Lower leg skin (tissue), 4 donors: Measurements from ENCODE around the gene ZFAND5. TPM values are rescaled to one million over a fixed set of nuclear protein-coding genes. Genes with fewer than 3 reads are reported as not detected.

ENCODE experiments used
- DNase-seq, 2 donors: peaks; one replicate each; pipeline ENCODE4 v3.0.0-alpha.2; 2019; ENCODE audit warnings: low spot score in 2 of 2
- H3K4me3 ChIP-seq: fragments of 200-600 bp; sonication (generic); 2 replicates; pipeline ENCODE4 v1.5.1; 2017; ENCODE audit warnings: mild to moderate bottlenecking, low read depth; ENCODE audit not compliant: poor library complexity, severe bottlenecking
- CTCF ChIP-seq, 3 donors: fragments of 450-650 bp; IDR thresholded peaks; one replicate each; pipeline ENCODE4 v1.5.1; 2016; ENCODE audit warnings: antibody characterized with exemption in 3 of 3, mild to moderate bottlenecking in 3 of 3, moderate library complexity in 2 of 3
- POLR2A ChIP-seq, 2 donors: fragments of 450-650 bp; IDR thresholded peaks; one replicate each; pipeline ENCODE4 v1.6.1; 2016 to 2017; ENCODE audit warnings: antibody characterized with exemption in 2 of 2, mild to moderate bottlenecking in 1 of 2, moderate library complexity in 1 of 2
- WGBS, 2 donors: methylation state at CpG; one replicate each; pipeline ENCODE4 v1.1.5; 2018; 5-methylcytosine and 5-hydroxymethylcytosine counted together
- intact Hi-C: fragments of 100-400 bp; cut with DNase I; formaldehyde crosslinking; loops from one replicate; pipeline ENCODE4 v1.15.0; 2023; ENCODE audit warnings: low total_unique reads
- total RNA-seq, 4 donors: library from RNA; depleted of rRNA; stranded (reverse); fragments of >200 nt; gene quantifications; one replicate each; pipeline ENCODE4 v1.1.0, GENCODE V29; 2016

Gene ZFAND5
- total RNA-seq, 4 donors from 2014 or later, result 99.6 to 305 (median 127) TPM

DNA sequence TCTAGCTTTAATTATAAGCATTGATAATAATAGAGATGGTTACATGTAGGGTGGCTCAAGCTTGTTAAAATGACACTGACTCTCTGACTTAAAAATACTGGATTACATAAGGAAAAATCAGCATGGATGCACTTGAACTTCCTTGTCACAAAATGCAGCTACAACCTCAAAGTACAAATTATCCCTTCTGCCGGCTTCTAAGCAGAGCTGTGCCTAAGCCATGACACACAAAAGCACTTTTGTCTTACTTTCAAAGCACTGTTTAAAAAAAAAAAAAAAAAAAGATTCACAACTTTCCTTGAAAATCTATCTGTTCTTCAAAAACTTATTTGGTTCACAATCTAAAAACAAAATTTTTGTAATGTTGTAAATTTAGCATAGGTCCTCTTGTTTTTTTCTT, 36.4 kb upstream of the ZFAND5 start:
- no peak overlapping the region for H3K4me3 ChIP-seq
- DNase-seq, result no peak
- intact Hi-C loops, result no loop called here
- WGBS, 2 donors, result 71 to 76% methylated on average over 1 of the region's 1 CpG
- TF ChIP-seq POLR2A (IDR thresholded peaks at IDR 0.05) (no peak), CTCF (IDR thresholded peaks at IDR 0.05) (no peak)

- WGBS, 2 donors, result 86 to 95% methylated on average over 2 of the region's 2 CpGs
- DNase-seq, result no peak
- intact Hi-C loops, result no loop called here
- TF ChIP-seq CTCF (IDR thresholded peaks at IDR 0.05), result no peak
- no peak for TF ChIP-seq POLR2A (IDR thresholded peaks at IDR 0.05)
- no peak overlapping the region for H3K4me3 ChIP-seq
These were observed 35.9 kb upstream of the ZFAND5 start for GRCh38 chr9:72400866-72401265.

DNA sequence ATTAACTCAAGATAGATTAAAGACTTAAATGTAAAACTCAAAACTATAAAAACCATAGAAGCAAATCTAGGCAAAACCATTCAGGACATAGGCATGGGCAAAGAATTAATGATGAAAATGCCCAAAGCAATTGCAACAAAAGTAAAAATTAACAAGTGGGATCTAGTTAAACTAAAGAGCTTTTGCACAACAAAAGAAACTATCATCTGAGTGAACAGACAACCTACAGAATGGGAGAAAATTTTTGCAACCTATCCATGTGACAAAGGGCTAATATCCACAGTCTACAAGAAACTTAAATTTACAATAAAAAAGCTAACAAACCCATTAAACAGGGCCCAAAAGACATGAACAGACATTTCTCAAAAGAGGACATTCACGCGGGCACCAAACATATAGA, 34.4 kb upstream of the ZFAND5 start:
- no peak for DNase-seq
- no peak overlapping the region for H3K4me3 ChIP-seq
- intact Hi-C loops, result no loop called here
- 90 to 94% methylated on average over 2 of the region's 2 CpGs for WGBS, 2 donors
- TF ChIP-seq CTCF (IDR thresholded peaks at IDR 0.05) (no peak), POLR2A (IDR thresholded peaks at IDR 0.05) (no peak)

- H3K4me3 ChIP-seq, result no peak overlapping the region
These were observed 31.5 kb upstream of the ZFAND5 start for GRCh38 chr9:72396247-72397091.

DNA sequence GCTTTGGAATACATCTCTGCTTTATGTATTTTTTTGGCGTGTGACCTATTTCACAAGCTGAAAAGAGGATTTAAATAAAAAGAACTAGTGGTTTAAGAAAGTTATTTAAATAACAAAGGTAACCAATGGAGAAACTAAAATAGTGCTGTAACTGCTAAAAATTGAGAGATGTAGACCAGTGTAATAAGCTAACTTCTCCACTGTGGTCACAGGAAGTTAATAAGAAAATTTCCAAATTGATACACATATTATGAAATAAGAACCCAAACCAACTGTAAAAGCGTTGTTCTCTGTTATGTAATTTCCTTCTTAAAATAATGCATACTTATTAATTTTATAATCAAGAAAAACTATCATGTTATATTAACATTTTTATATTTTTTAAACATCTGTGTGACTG, 29.1 kb upstream of the ZFAND5 start:
- TF ChIP-seq CTCF (IDR thresholded peaks at IDR 0.05) (no peak), POLR2A (IDR thresholded peaks at IDR 0.05) (no peak)
- H3K4me3 ChIP-seq, result no peak overlapping the region
- no peak for DNase-seq
- 70 to 76% methylated on average over 2 of the region's 2 CpGs for WGBS, 2 donors
- intact Hi-C loops, result no loop called here

More at GRCh38 chr9:72396247-72397091, 31.5 kb upstream of the ZFAND5 start:
- intact Hi-C loops, result no loop called here
- no peak for TF ChIP-seq POLR2A (IDR thresholded peaks at IDR 0.05)
- no peak for DNase-seq
- WGBS, 2 donors, result 32 to 37% methylated on average over 7 of the region's 7 CpGs

- no peak for DNase-seq
- TF ChIP-seq CTCF (IDR thresholded peaks at IDR 0.05), result no peak
- TF ChIP-seq POLR2A (IDR thresholded peaks at IDR 0.05), result no peak
- no peak overlapping the region for H3K4me3 ChIP-seq
- WGBS, 2 donors, result 45 to 47% methylated on average over 2 of the region's 2 CpGs
- intact Hi-C loops, result no loop called here
These were observed 25.9 kb upstream of the ZFAND5 start for GRCh38 chr9:72390907-72391306.
